GM21360 (cell line): Measurements from ENCODE around the gene KCNQ1.

Experiments used
- ATAC-seq: cut with Tn5 transposase; IDR thresholded peaks from one replicate; pipeline ENCODE4 v1.9.1; 2021; ENCODE audit warnings: mild to moderate bottlenecking, moderate library complexity; ENCODE audit not compliant: unreplicated experiment

KCNQ1 gene

DNA sequence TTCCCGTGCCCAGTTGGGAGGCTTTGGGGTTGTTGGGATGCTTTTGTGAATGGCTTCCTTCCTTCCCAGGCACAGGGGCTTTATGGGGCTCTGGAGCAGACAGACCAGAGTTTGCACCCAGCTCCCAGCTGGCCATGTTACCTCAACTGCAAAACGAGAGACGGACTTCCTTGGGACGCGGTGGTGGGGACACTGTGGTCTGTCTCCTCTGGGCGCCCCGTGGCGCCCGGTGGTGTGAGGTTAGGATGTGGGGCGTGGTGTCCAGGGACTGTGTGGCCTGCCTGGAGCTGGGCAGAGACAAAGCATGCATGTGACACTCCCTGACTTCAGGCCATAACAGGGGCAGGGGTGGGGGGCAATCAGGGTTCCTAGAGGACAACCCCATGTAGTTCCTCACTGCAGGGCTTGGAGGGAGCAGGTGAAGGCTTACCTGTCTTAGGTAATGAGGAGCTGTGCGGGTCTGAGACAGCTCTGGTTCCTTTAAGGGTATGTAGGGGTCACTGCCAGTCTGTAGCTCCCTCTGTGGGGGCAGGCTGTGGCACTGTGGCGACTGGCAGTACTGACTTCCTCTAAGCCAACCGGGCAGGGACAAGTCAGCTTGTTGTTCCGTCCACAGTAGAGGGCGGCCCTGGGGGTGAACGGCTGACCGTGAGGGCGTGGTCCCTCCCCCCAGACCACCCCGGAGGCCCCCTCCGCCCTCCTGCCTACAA lies 14.4 kb downstream of the KCNQ1 start:
- no peak for ATAC-seq

DNA sequence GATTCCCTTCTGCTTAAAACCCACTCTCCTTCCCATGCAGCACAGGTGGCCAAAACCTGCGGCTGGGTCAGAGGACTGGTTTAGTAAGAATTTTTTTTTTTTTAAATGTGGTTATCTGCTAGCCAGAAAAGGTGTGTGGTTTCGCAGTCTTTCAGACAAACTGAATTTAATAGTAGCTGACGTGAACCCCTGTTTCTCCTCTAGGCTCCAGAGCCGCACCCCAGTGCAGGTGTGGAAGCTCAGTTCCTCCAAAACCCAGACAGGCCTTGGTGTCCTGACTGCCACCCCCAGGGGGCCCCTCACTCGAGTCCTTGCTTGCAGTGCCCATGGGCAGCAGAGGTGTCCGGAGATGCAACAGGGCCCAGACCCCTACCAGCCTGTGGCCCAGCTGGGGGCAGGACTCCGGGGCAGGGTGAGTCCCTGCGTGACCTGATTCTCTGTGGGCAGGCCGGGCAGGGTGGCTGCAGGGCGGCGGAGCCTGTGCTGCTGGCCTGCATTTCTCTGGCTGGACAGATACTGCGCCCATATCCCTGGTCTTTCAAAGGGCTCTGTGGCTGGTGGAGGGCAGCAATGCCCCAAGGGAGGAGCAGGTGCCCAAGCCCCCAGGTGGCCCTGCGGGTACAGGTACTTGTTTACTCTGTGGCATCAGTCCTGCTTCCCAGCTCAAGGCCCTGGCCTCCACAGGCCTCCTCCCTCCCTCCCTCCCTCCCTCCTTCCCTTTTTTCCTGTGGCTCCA lies 15.2 kb downstream of the KCNQ1 start:
- ATAC-seq = no peak

DNA sequence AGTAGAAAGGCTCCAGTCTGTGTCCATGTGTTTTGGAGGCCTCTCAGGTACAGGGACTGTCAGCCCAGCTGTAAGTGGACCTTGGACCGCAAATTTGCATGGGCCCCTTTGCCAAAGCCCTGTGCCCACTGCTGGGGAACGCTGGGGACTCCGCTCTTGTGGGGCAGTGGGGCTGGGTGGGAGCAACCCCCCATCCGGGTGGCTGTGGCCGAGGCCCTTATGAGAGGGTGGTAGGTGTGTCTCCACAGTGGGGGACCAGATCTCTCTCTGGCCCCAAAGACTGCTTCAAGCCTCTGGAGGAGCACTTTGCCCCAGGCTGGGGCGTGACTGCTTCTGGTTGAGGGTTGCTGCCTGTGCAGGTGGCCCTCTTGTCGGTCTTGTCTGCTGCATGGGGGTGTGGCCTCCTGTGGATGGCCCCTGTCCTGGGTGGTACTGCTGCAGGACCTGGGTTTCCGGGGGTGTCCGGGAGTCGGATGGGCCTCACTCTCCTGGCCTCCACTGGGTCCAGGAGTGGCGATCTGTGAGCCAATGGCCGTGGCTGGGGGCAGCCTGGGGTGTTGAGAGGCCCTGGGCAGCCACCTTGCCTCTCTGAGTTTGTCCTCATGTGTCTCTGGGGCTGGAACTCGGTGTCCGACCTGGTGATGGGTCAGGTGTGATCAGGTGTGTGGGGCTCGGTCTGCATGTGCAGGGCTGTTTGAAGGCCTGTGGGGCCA lies 15.9 kb downstream of the KCNQ1 start:
- ATAC-seq = no peak

DNA sequence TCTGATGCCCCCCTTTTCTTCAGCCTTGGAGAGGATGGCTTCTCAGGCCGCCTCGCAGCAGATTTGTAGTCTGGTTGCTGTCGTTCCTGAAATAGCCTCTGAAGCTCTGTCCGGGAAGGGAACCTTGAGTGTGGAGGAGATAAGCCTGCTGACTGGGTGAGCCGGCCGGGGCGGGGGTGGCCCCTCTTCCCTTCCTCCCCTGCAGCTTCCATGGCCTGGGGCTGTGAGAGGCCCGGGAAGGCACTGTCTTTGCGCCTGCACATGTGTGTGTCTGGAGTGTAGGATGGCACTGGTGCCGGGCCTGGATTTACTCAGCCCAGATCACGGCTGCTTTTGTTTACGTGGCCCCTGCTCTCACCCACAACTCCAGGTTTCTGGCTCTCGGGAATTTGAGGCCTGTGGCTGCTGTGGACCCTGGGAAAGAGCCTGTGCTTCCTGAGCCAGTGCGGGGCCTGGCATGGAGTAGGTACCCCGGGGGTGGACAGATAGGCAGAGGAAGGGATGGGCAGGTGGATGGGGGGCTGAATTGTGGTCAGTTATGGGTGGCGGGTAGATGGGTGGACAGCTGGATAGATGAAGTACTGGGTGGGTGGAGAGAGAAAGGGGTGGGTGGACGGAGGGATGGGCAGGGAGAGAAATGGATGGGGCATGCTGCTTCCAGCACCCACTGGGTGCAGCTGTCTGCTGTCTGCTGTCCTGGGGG lies 16.6 kb downstream of the KCNQ1 start:
- ATAC-seq = no peak

DNA sequence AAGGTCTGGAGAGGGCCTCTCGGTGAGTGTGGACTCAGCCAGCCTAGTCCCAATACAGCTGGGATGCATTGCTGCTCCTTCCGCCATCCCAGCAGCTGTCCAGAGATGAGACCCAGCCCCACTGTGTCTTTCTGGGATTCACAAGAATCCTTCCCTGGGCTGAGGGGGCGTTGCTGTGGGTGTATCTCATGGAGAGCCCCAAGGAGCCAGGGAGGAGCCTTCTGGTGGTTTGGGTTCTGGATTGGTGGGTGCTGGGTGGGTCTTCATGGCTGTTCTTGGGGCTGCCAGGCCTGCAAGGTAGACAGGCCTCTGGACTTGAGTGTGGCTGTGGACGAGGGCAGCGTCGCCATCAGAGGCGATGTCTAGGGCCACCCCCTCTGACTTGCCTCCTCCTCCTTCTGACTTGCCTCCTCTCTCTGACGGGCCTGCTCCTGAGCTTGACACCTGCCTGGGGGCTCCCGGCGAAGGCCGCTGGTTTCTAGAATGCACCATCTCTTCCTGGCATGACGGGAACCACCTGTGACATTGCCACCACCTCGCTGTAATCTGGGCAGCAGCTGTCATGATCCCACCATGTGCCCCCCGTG lies 17.2 kb downstream of the KCNQ1 start:
- ATAC-seq = no peak

DNA sequence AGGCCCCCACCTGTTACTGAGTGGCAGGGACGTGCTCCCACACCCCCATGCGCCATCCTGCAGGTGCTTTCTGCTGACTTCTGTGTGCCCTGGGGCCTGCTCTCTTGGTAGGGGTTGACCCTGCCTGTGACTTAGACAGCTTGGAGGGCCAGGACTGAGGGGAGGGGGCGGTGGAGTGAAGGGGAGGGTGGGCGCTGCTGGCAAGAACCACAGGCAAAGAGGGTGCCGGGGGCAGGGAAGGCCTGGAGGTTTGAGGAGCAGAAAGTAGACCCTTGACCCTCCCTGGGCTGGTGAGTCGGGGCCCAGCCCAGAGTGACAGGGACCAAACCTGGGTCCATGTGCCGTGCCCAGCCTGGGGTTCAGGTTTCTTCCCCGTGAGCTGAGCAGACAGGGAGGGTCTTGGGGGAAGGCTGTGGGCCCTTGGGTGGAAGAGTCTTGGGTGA lies 17.8 kb downstream of the KCNQ1 start:
- no peak for ATAC-seq

DNA sequence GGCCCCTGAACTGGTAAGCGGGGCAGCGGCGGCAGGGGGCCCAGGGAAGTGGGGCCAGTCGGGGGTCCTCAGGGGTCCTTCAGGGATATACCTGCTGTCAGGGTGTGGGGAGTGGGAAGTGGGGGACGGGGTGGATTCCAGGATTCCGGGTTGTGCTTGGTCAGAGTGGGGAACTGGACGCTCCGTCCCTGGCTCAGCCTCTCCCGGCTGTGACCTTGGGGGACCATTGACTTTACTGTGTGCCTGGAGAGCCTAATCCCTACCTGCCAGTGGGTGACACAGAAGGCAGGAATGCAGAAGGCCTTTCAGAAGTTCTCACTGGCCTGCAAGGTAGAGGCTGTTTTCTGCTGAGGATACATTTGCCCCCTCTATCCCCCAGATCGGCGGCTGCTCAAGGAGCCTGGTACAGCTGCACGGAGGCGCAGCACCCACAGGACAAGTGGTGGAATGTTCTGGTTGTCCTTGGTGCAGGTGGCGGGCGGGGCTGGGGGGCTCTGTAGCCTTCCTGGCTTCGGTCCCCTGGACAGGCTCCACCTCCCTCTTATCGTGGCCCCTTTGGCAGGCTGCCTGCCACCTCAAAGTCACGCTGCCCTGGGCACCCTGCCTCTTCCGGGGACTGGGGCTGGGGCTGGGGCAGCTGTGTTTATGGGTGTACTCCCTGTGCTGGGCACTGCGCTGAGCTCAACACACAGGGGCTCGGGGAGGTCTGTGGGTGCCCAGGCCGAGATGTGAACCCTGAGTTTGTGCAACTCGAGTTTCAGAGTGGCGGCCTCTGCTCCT lies 18.4 kb downstream of the KCNQ1 start:
- ATAC-seq = no peak

DNA sequence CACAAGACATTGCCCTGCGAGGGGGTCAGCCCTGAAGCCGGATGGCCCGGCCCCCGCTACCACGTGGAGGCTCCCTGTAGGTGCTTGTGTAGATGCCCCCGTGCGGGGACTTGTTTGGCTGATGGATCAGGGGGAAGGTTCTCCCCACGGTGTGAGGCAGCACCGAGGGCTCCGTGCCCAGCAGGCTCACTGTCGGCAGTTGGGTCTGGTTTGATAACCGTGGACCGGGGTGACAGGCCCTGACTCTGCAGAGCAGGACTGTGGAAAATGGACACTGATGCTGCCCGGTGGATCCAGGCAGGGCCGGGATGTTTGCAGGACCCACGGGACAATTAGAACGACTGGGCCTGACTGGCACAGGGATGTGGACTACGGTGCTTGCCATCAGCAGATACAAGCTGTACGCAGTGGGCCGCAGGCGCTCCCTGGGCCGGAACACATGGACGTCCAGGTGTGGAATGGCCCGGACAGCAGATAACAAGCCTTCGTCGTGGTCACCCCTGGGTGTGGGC lies 19.0 kb downstream of the KCNQ1 start:
- no peak for ATAC-seq

DNA sequence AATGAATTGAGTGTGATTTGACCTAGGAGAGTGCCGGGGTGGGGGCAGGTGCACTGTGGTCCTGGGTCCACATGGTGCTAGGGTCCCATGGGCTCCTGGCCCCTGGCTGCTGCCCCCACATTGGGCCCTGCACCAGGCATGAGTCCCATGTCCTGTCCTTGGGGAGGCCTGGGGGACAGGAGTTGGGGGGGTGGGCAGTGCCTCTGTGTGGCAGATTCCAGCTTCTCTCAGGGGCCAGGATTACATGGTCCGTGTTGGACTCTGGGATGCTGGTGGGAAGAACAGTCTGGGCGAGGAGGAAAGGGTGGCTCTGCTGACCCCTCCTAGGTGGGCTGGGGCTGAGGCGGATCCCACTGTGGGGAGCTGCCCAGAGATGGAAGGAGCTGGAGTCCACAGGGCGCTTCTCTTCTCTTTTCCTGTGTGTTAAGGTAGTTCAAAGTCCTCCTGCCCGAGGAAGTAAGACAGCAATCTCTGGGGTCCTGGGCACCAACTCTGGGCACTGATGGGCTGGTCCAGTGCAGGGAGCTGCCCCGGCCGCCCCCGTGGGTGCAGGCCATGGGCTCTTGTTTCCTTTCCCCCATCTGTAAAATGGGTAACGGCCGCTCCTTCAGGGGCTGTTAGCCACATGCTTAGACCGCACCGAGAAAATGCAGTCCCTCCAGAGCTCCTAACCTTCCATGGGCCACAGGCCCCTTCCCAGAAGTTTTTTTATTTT lies 19.8 kb downstream of the KCNQ1 start:
- ATAC-seq = no peak

DNA sequence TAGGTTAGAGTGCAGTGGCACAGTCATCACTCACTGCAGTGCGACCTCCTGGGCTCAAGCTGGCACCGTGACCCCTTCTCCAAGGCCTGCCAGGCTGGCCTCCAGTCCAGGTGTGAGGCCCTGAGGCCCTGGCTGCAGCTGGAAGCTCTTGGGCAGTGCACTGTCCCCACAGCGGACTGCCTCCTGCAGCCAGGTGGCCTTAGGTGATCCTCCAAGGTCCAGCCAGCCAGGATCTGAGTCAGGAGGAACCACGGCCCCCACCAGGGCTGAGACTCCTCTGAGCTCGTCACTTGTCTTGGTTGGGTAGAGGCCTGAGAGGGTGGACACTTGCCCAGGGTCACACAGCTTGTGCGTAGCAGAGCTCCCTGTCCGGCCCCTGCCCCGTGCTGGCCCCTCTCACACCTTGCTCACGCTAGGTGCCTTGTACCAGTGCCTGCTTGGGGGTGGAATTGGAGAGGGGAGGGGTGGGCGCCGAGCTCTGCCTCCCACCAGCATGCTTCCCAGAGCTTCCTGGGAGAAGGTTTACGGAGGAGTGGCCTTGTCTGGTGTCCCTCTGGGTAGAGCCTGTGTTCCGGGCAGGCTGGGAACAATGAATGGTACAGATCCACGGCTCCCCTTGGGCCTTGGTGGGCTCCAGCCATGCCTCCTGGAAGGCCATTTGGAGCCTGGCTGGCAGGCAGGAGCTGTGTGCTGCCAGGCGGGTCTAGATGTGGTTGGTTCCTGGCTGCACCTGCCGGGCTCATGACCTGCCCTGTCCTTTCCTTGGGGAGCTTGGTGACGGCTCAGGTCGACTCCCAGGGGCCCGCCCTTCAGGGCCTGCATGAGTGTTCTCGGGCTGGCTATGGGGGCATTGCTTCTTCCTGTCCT lies 20.6 kb downstream of the KCNQ1 start:
- ATAC-seq = no peak

DNA sequence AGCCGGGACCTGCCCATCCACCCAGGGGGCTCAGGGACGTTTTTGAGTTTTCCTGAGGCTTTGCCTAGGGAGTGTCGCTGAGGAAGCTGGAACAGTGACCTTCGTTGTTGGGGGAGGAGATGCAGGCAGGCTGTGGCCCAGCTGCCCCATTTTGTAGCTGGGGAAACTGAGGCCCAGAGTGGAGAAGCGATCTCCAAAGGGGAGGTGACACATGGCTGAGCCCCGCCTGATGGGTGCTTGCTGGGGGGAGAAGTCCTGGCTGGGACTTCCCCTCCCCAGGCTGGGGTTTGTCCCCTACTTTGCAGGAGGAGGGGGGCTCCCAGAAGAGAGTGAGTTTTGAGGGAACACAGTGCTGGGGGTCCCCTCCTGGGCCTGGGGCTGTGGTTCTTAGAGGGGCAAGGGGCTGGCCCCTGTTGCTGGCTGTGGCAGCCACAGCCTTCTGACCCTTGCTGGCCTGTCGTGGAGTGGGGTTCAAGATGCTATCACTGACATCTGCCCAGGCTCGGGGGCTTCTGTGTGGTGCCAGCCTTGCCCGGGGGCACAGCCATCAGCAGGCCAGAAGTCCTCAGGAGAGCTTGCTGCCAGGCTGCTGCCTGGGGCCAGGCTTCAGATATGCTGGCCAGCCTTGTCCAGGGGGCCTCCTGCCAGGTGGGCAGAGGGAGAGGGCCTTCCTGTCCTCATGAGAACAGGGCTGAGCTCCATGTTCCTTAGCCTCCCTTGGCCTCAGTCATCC lies 21.4 kb downstream of the KCNQ1 start:
- ATAC-seq = no peak

DNA sequence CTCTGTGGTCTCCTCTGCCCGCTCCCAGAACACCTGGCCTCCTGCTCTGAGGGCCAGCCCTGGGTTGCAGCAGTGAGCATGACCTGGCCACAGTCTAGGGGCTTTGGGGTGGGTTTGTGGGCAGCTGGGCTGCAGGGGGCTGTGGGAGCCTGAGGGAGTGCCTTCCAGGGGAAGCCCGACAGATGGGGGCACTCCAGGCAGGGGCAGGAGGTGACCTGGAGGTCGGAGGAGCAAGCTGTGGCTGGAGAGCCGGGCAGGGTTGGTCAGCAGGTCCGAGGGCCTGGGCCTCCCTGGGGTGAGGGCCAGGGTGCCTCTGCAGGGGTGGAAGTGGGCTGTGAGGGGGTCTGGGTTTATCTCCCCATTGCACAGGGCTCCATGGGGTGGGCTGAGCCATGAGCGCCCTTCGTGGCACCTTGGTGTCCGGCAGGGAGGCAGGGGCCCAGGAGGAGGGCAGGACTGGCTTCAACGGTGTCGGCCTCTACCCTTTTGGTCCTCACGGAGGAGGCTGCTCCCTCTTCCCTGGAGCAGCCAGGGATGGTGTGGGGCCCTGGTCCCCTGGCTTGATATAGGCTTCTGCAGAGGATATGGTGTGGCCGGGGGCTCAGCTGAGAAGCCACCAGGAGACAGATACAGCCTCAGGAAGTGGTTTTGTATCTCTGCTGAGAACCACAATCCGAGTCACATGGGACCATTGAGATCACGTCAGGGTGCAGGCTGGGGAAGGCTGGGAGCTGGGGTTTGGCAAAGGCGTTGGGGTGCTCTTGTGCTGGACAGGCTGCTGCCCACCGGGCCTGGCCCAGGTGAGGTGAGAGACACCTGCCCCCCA lies 22.3 kb downstream of the KCNQ1 start:
- no peak for ATAC-seq

DNA sequence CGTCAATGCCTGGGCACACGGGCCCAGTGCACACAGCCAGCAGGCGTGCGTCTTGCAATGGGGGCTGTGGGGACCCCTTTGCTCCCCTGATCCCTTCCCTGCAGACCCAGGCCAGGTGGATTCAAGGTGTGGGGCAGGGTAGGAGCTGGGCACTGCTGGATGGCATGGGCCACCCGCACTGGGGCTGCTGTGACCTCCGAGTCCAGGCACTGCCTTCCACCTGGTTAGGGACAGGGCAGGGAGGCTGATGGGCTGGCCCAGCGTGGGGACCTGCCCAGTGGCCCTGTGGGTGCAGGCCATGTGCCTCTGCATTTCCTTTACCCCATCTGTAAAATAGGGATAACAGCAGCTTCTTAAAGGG lies 22.9 kb downstream of the KCNQ1 start:
- ATAC-seq = no peak

DNA sequence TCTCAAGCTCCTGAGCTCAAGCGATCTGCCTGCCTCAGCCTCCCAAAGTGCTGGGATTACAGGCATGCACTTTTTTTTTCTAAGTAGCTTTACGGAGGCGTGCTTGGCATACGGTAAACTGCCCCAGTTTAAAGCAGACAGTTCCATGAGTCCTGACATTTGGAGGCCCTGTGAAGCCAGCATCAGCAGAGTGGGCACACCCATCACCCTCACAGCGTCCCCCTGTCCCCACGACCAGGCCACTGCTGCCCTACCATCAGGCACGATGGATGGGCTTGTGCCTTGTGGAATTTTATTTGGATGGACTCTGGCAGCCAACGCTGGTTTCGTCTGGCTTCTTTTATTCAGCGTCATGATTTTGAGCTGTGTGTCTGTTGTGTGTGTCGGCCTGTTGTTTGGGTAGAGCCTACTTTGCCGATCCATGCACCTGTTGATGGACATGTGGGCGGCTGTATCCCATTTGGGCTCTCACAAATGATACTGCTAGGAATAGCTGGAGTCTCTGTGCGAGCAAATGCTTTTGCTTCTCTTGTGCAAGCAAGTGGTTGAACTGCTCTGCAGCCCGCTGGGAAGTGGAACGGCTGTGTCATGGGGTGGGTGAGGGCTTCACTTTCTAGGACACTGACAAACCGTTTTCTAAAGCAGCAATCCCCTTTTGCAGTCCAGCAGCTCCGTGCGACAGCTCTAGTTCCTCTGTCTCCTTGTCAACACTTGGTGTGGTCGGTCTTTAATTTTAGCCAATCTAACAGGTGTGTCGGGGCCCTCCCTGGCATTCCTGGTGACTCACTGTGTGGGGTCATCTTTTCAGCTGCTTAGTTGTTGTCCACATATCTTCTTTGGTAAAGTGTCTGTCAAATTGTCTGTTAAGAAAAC lies 23.8 kb downstream of the KCNQ1 start:
- no peak for ATAC-seq

DNA sequence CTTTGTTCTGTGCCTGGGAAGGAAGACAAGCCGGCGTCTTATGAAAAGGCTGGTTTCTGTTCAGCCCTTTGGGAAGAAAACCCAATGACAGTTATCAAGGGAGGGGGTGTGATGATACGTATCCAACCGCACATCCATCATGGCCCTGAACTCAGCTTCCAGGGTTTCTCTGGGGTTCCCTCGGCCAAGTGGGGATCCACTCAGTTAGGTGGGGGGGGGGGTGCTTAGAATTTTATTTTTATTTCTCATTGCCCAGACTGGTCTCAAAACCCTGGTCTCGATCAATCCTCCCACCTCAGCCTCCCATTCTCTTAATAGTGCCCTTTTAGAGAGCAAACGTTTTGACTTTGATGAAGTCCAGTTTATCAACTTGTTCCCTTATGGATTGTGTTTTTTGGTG lies 25.7 kb downstream of the KCNQ1 start:
- ATAC-seq = no peak
